Gastroesophageal sphincter (tissue), 3 donors: Measurements from ENCODE around the gene CYP17A1.
A peak's percentile ranks its signal among the peaks of the same experiment; 100 is the strongest.

Experiments
- CTCF ChIP-seq, 4 experiments: fragments of 200-600 bp in 2 of 4; fragments of 450-650 bp in 2 of 4; sonication (generic) in 1 of 4; IDR thresholded peaks; one replicate each; pipeline ENCODE4 v1.5.1; 2017 to 2019; ENCODE audit warnings: antibody characterized with exemption in 4 of 4, mild to moderate bottlenecking in 2 of 4, moderate library complexity in 2 of 4
- EP300 ChIP-seq: sonication (generic); formaldehyde crosslinking; IDR thresholded peaks from one replicate; pipeline ENCODE4 v1.6.1; 2017; ENCODE audit warnings: antibody characterized with exemption, mild to moderate bottlenecking
- POLR2A ChIP-seq, 2 donors: fragments of 450-650 bp; IDR thresholded peaks; one replicate each; pipeline ENCODE4 v1.6.1; 2017; ENCODE audit warnings: antibody characterized with exemption in 2 of 2, mild to moderate bottlenecking in 2 of 2, moderate library complexity in 1 of 2
- POLR2AphosphoS5 ChIP-seq: sonication (generic); formaldehyde crosslinking; IDR thresholded peaks from one replicate; pipeline ENCODE4 v1.6.1; 2017; ENCODE audit warnings: antibody characterized with exemption

GRCh38 chr10:102796407-102797176, 40.6 kb downstream of the CYP17A1 start:
- TF ChIP-seq CTCF (IDR thresholded peaks at IDR 0.05) (no peak), POLR2A (IDR thresholded peaks at IDR 0.05) (peak in 1 of 2 donors; percentile 28), EP300 (no peak), POLR2AphosphoS5 (peak; percentile 60)
